ENCODE data around the gene POLR3B.

Gene POLR3B

GRCh38 chr12:106415134-106415533 lies 57.6 kb downstream of the POLR3B start:
- DNase-seq (ENCODE audit: low read depth) = no peak

GRCh38 chr12:106416273-106416672 lies 58.7 kb downstream of the POLR3B start:
- no peak for DNase-seq (ENCODE audit: low read depth)

- no peak for DNase-seq (ENCODE audit: low read depth)
These were observed 60.7 kb downstream of the POLR3B start for GRCh38 chr12:106417926-106418910.

- DNase-seq (ENCODE audit: low read depth) = no peak
These were observed 61.4 kb downstream of the POLR3B start for GRCh38 chr12:106418970-106419369.

- DNase-seq (ENCODE audit: low read depth) = no peak
These were observed 65.7 kb downstream of the POLR3B start for GRCh38 chr12:106423291-106423690.

GRCh38 chr12:106425061-106425702 lies 67.6 kb downstream of the POLR3B start:
- no peak for DNase-seq (ENCODE audit: low read depth)

- DNase-seq (ENCODE audit: low read depth) = no peak
These were observed 70.4 kb downstream of the POLR3B start for GRCh38 chr12:106427917-106428316.

GRCh38 chr12:106428384-106428783 lies 70.8 kb downstream of the POLR3B start:
- DNase-seq (ENCODE audit: low read depth) = no peak

GRCh38 chr12:106429043-106429552 lies 71.5 kb downstream of the POLR3B start:
- no peak for DNase-seq (ENCODE audit: low read depth)

- DNase-seq (ENCODE audit: low read depth) = no peak
These were observed 72.1 kb downstream of the POLR3B start for GRCh38 chr12:106429636-106430035.

GRCh38 chr12:106431839-106432411 lies 74.4 kb downstream of the POLR3B start:
- DNase-seq (ENCODE audit: low read depth) = no peak

- no peak for DNase-seq (ENCODE audit: low read depth)
These were observed 75.5 kb downstream of the POLR3B start for GRCh38 chr12:106433055-106433454.

- no peak for DNase-seq (ENCODE audit: low read depth)
These were observed 77.0 kb downstream of the POLR3B start for GRCh38 chr12:106434526-106434925.

- DNase-seq (ENCODE audit: low read depth) = no peak
These were observed 78.6 kb downstream of the POLR3B start for GRCh38 chr12:106436164-106436563.

GRCh38 chr12:106442575-106442974 lies 85.0 kb downstream of the POLR3B start:
- DNase-seq (ENCODE audit: low read depth) = no peak

- DNase-seq (ENCODE audit: low read depth) = no peak
These were observed 87.5 kb downstream of the POLR3B start for GRCh38 chr12:106445053-106445452.

GRCh38 chr12:106445959-106446358 lies 88.4 kb downstream of the POLR3B start:
- no peak for DNase-seq (ENCODE audit: low read depth)

GRCh38 chr12:106446419-106447092 lies 89.0 kb downstream of the POLR3B start:
- DNase-seq (ENCODE audit: low read depth) = no peak

GRCh38 chr12:106452309-106452708 lies 94.8 kb downstream of the POLR3B start:
- DNase-seq (ENCODE audit: low read depth) = no peak

GRCh38 chr12:106455111-106455510 lies 97.6 kb downstream of the POLR3B start:
- DNase-seq (ENCODE audit: low read depth) = no peak

- no peak for DNase-seq (ENCODE audit: low read depth)
These were observed 101.6 kb downstream of the POLR3B start for GRCh38 chr12:106459124-106459523.

- no peak for DNase-seq (ENCODE audit: low read depth)
These were observed 102.0 kb downstream of the POLR3B start for GRCh38 chr12:106459534-106459933.
